A673 (cell line): ENCODE measurements around the gene F2R.

Experiments used
- CTCF ChIP-seq: fragments of 300-800, 200-600 bp; sonication (generic); conservative IDR thresholded peaks from 2 replicates; pipeline ENCODE4 v1.5.1; 2017; ENCODE audit warnings: low read depth, mild to moderate bottlenecking, antibody characterized with exemption, low read length, moderate library complexity, mixed read lengths
- EZH2 ChIP-seq: fragments of 200-600 bp; sonication (generic); IDR thresholded peaks from 2 replicates; pipeline ENCODE4 v1.6.1; 2017; ENCODE audit warnings: borderline replicate concordance, low read depth, mild to moderate bottlenecking, mixed read lengths, antibody characterized with exemption, low read length; ENCODE audit not compliant: poor library complexity, severe bottlenecking

- TF ChIP-seq CTCF, result no peak
- TF ChIP-seq EZH2, result no peak
These were observed 42.8 kb upstream of the F2R start for GRCh38 chr5:76673125-76673524.
